Chondrocyte (in vitro differentiated cells): Measurements from ENCODE around the gene PTPRB. TPM values are rescaled to one million over a fixed set of nuclear protein-coding genes. Genes with fewer than 3 reads are reported as not detected.

Experiments
- DNase-seq: peaks from one replicate; pipeline ENCODE4 v3.0.0; 2021; ENCODE audit warnings: mixed read lengths, low spot score
- H3K27ac Mint-ChIP-seq: one replicate; pipeline ENCODE4 v1.8.0; 2021; ENCODE audit warnings: mild to moderate bottlenecking, moderate library complexity, mixed read lengths; ENCODE audit not compliant: unreplicated experiment
- H3K27me3 Mint-ChIP-seq: 2 replicates; pipeline ENCODE4 v1.8.0; 2021; ENCODE audit warnings: low read depth, mixed read lengths
- H3K36me3 Mint-ChIP-seq: 2 replicates; pipeline ENCODE4 v1.8.0; 2021; ENCODE audit warnings: low read depth, mixed read lengths
- H3K4me1 Mint-ChIP-seq: 2 replicates; pipeline ENCODE4 v1.8.0; 2021; ENCODE audit warnings: low read depth, mild to moderate bottlenecking, mixed read lengths
- H3K4me3 Mint-ChIP-seq: one replicate; pipeline ENCODE4 v1.8.0; 2021; ENCODE audit warnings: mild to moderate bottlenecking, moderate library complexity, mixed read lengths; ENCODE audit not compliant: unreplicated experiment
- H3K9me3 Mint-ChIP-seq: 2 replicates; pipeline ENCODE4 v1.8.0; 2021; ENCODE audit warnings: low read depth, mixed read lengths
- total RNA-seq: library from RNA; stranded (reverse); gene quantifications from 3 replicates; pipeline ENCODE4 v1.2.1, GENCODE V29; 2021
- TF ChIP-seq, protein P1 (sequence below): fragments of 200-600 bp; sonication (generic); IDR thresholded peaks from 2 replicates; pipeline ENCODE4 v1.5.0; 2021; ENCODE audit warnings: antibody characterized with exemption, mild to moderate bottlenecking, moderate library complexity

The PTPRB gene
- total RNA-seq, 1 donor from 2014 or later, result 0.37 TPM

GRCh38 chr12:70557583-70558191, 79.5 kb downstream of the PTPRB start:
- no peak for DNase-seq
- Mint-ChIP-seq H3K9me3 (no peaks in the 10 kb centered on the region), H3K36me3 (no peaks in the 10 kb centered on the region), H3K4me3 (no peak overlapping the region), H3K27ac (no peak overlapping the region), H3K4me1 (peaks cover 12% of the 10 kb centered on the region), H3K27me3 (no peaks in the 10 kb centered on the region)
- TF ChIP-seq, protein P1, sequence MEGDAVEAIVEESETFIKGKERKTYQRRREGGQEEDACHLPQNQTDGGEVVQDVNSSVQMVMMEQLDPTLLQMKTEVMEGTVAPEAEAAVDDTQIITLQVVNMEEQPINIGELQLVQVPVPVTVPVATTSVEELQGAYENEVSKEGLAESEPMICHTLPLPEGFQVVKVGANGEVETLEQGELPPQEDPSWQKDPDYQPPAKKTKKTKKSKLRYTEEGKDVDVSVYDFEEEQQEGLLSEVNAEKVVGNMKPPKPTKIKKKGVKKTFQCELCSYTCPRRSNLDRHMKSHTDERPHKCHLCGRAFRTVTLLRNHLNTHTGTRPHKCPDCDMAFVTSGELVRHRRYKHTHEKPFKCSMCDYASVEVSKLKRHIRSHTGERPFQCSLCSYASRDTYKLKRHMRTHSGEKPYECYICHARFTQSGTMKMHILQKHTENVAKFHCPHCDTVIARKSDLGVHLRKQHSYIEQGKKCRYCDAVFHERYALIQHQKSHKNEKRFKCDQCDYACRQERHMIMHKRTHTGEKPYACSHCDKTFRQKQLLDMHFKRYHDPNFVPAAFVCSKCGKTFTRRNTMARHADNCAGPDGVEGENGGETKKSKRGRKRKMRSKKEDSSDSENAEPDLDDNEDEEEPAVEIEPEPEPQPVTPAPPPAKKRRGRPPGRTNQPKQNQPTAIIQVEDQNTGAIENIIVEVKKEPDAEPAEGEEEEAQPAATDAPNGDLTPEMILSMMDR, result no peak

- DNase-seq, result no peak
- TF ChIP-seq, protein P1, result no peak
- no peak overlapping the region for H3K4me3 Mint-ChIP-seq
- H3K4me1 Mint-ChIP-seq, result peaks cover 12% of the 10 kb centered on the region
- no peak overlapping the region for H3K27ac Mint-ChIP-seq
- no peaks in the 10 kb centered on the region for H3K36me3 Mint-ChIP-seq
- no peaks in the 10 kb centered on the region for H3K9me3 Mint-ChIP-seq
- H3K27me3 Mint-ChIP-seq, result no peaks in the 10 kb centered on the region
Observed at GRCh38 chr12:70556179-70556869, 80.9 kb downstream of the PTPRB start.

DNA sequence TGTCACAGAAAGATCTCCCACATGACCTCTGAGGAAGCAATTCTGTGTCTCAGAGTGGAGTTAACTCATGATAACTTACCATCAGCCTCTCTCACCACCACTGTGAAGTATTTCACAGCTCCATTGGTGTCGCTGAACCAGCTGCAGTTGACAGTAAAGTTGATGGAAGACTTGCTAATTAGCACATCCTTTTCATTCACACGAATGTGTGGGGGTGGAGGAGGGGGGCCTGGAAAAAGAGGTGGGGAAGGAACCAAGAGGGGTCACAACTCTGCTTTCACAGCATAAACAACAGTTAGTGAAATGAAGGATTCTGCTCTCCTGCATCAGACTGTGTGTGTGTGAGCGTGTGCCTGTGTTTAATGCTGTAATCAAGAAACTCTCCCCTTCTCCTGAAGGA, 82.1 kb downstream of the PTPRB start:
- H3K4me3 Mint-ChIP-seq, result no peak overlapping the region
- DNase-seq, result no peak
- H3K27ac Mint-ChIP-seq, result no peak overlapping the region
- TF ChIP-seq, protein P1, result no peak
- no peaks in the 10 kb centered on the region for H3K9me3 Mint-ChIP-seq
- peaks cover 12% of the 10 kb centered on the region for H3K4me1 Mint-ChIP-seq
- no peaks in the 10 kb centered on the region for H3K36me3 Mint-ChIP-seq
- no peaks in the 10 kb centered on the region for H3K27me3 Mint-ChIP-seq

- H3K4me3 Mint-ChIP-seq, result no peak overlapping the region
- H3K36me3 Mint-ChIP-seq, result no peaks in the 10 kb centered on the region
- H3K27ac Mint-ChIP-seq, result no peak overlapping the region
- H3K4me1 Mint-ChIP-seq, result peaks cover 16% of the 10 kb centered on the region
- H3K27me3 Mint-ChIP-seq, result no peaks in the 10 kb centered on the region
- no peak for DNase-seq
- H3K9me3 Mint-ChIP-seq, result no peaks in the 10 kb centered on the region
- TF ChIP-seq, protein P1, result no peak
Observed at GRCh38 chr12:70553391-70553859, 83.8 kb downstream of the PTPRB start.

GRCh38 chr12:70551731-70552130, 85.5 kb downstream of the PTPRB start:
- H3K36me3 Mint-ChIP-seq, result no peaks in the 10 kb centered on the region
- no peak overlapping the region for H3K27ac Mint-ChIP-seq
- H3K4me1 Mint-ChIP-seq, result peaks cover 20% of the 10 kb centered on the region
- no peaks in the 10 kb centered on the region for H3K9me3 Mint-ChIP-seq
- H3K4me3 Mint-ChIP-seq, result no peak overlapping the region
- TF ChIP-seq, protein P1, result no peak
- H3K27me3 Mint-ChIP-seq, result no peaks in the 10 kb centered on the region
- DNase-seq, result no peak
